ENCODE data around the gene ARRDC3. TPM values are rescaled to one million over a fixed set of nuclear protein-coding genes. Genes with fewer than 3 reads are reported as not detected.
A peak's percentile ranks its signal among the peaks of the same experiment; 100 is the strongest.
"Not testable (repeated sequence)": the region's sequence is repeated elsewhere in the genome, so short reads cannot be mapped to it uniquely, and the experiment has no call there.

The ARRDC3 gene
- total RNA-seq, 4 donors from 2014 or later = 168 to 289 (median 228) TPM

- no peak overlapping the region for H3K4me3 ChIP-seq (replicated peaks in 1 of 3)
- peak in 1 of 2 donors; percentile 23 for DNase-seq
- no peaks in the 10 kb centered on the region for H3K9me3 ChIP-seq
- intact Hi-C loops (cut with DNase I) = no loop called here
- peak in 1 of 2 donors; percentile 7 for TF ChIP-seq POLR2A (IDR thresholded peaks at IDR 0.05)
- no peak for TF ChIP-seq CTCF (IDR thresholded peaks at IDR 0.05)
- peaks cover 29 to 34% of the 10 kb centered on the region in 2 donors for H3K4me1 ChIP-seq
- H3K36me3 ChIP-seq = no peaks in the 10 kb centered on the region
- WGBS, 2 donors = 58 to 62% methylated on average over 8 of the region's 8 CpGs
- no peaks in the 10 kb centered on the region for H3K27me3 ChIP-seq
- H3K27ac ChIP-seq = peak overlapping the region; percentile 43 to 88 (median 68)
Observed at GRCh38 chr5:91332267-91333045, 50.7 kb downstream of the ARRDC3 start.

GRCh38 chr5:91331705-91332104 lies 51.4 kb downstream of the ARRDC3 start:
- H3K27me3 ChIP-seq = no peaks in the 10 kb centered on the region
- H3K36me3 ChIP-seq = no peaks in the 10 kb centered on the region
- DNase-seq = peak; percentile 30 to 51
- no peak overlapping the region for H3K4me3 ChIP-seq (replicated peaks in 1 of 3)
- peaks cover 30 to 34% of the 10 kb centered on the region in 2 donors for H3K4me1 ChIP-seq
- no peaks in the 10 kb centered on the region for H3K9me3 ChIP-seq
- intact Hi-C loops (cut with DNase I) = no loop called here
- 47 to 62% methylated on average over 1 of the region's 1 CpG for WGBS, 2 donors
- TF ChIP-seq CTCF (IDR thresholded peaks at IDR 0.05) = no peak
- no peak for TF ChIP-seq POLR2A (IDR thresholded peaks at IDR 0.05)
- H3K27ac ChIP-seq = peak overlapping the region; percentile 43 to 88 (median 68)

GRCh38 chr5:91329283-91329682 lies 53.8 kb downstream of the ARRDC3 start:
- intact Hi-C loops (cut with DNase I) = no loop called here
- WGBS, 2 donors = 53 to 61% methylated on average over 1 of the region's 1 CpG
- peaks cover 35 to 43% of the 10 kb centered on the region in 2 donors for H3K4me1 ChIP-seq
- DNase-seq = no peak
- H3K27ac ChIP-seq = peak overlapping the region; percentile 27 to 70 (median 59)
- no peaks in the 10 kb centered on the region for H3K36me3 ChIP-seq
- H3K9me3 ChIP-seq = no peaks in the 10 kb centered on the region
- H3K27me3 ChIP-seq = no peaks in the 10 kb centered on the region
- H3K4me3 ChIP-seq (replicated peaks in 1 of 3) = no peak overlapping the region
- TF ChIP-seq CTCF (IDR thresholded peaks at IDR 0.05) (no peak), POLR2A (IDR thresholded peaks at IDR 0.05) (no peak)

- Histone ChIP-seq H3K27ac (peak overlapping the region; percentile 70 to 76 (median 76)), H3K4me3 (replicated peaks in 1 of 3) (no peak overlapping the region), H3K27me3 (no peaks in the 10 kb centered on the region), H3K36me3 (no peaks in the 10 kb centered on the region), H3K9me3 (no peaks in the 10 kb centered on the region), H3K4me1 (peaks cover 35 to 44% of the 10 kb centered on the region in 2 donors)
- TF ChIP-seq CTCF (IDR thresholded peaks at IDR 0.05) (no peak), POLR2A (IDR thresholded peaks at IDR 0.05) (no peak)
- 21 to 40% methylated on average over 4 of the region's 4 CpGs for whole genome bisulfite sequencing, 2 donors
- DNase-seq = no peak
- intact Hi-C loops (cut with DNase I) = no loop called here
Observed at GRCh38 chr5:91328743-91329142, 54.4 kb downstream of the ARRDC3 start.

- H3K27me3 ChIP-seq; H3K9me3 ChIP-seq; H3K4me3 ChIP-seq (replicated peaks in 1 of 3); H3K36me3 ChIP-seq; intact Hi-C loops (cut with DNase I): not testable (repeated sequence)
- DNase-seq = peak; percentile 59 to 61
- Histone ChIP-seq H3K27ac (peak overlapping the region; percentile 13 to 54 (median 52)), H3K4me1 (peaks cover 16 to 21% of the 10 kb centered on the region in 2 donors)
- 60 to 66% methylated on average over 4 of the region's 4 CpGs for WGBS, 2 donors
Observed at GRCh38 chr5:91322981-91323380, 60.1 kb downstream of the ARRDC3 start.
